K562 (cell line): ENCODE measurements around the gene RAE1. TPM values are rescaled to one million over a fixed set of nuclear protein-coding genes. Genes with fewer than 3 reads are reported as not detected.
A peak's percentile ranks its signal among the peaks of the same experiment; 100 is the strongest.

ENCODE experiments used
- ATF7 ChIP-seq: fragments of 450-650 bp; IDR thresholded peaks from 2 replicates; pipeline ENCODE4 v1.7.1; 2014; ENCODE audit warnings: mild to moderate bottlenecking, moderate library complexity
- CBX1 ChIP-seq: sonication (generic); IDR thresholded peaks from 2 replicates; pipeline ENCODE4 v1.6.1; 2016; ENCODE audit warnings: antibody characterized with exemption, low read depth, mild to moderate bottlenecking
- CHD4 ChIP-seq: fragments of 200-600 bp; sonication (generic); IDR thresholded peaks from 3 replicates; pipeline ENCODE4 v1.6.1; 2012; ENCODE audit warnings: low read depth, mild to moderate bottlenecking, mixed read lengths, low read length, inconsistent platforms; ENCODE audit not compliant: insufficient read depth, insufficient replicate concordance, poor library complexity, severe bottlenecking
- CTBP1 ChIP-seq: fragments of 450-650 bp; IDR thresholded peaks from 2 replicates; pipeline ENCODE4 v1.6.1; 2016; ENCODE audit warnings: borderline replicate concordance
- E2F3 ChIP-seq: fragments of 250-450 bp; sonication (Bioruptor Pico); IDR thresholded peaks from 2 replicates; pipeline ENCODE4 v1.4.0; 2020; ENCODE audit warnings: mild to moderate bottlenecking
- ETV1 ChIP-seq: fragments of 450-650 bp; conservative IDR thresholded peaks from 2 replicates; pipeline ENCODE4 v1.6.1; 2016; ENCODE audit warnings: missing genetic modification characterization, control low read depth, low read depth, missing compliant biosample characterization
- GATAD2A ChIP-seq: fragments of 450-650 bp; IDR thresholded peaks from 2 replicates; pipeline ENCODE4 v1.6.1; 2017
- MTA2 ChIP-seq: fragments of 450-650 bp; IDR thresholded peaks from 2 replicates; pipeline ENCODE4 v1.6.1; 2016; ENCODE audit warnings: low read depth
- POLR2A ChIP-seq: fragments of 450-650 bp; conservative IDR thresholded peaks from 2 replicates; pipeline ENCODE4 v1.6.1; 2016
- SMARCA5 ChIP-seq: fragments of 450-650 bp; IDR thresholded peaks from 2 replicates; pipeline ENCODE4 v1.6.1; 2016
- TAF15 ChIP-seq: fragments of 200-400 bp; formaldehyde crosslinking; IDR thresholded peaks from 2 replicates; pipeline ENCODE4 v1.6.1; 2017; ENCODE audit warnings: mild to moderate bottlenecking, low read depth, low read length, moderate library complexity
- YBX1 ChIP-seq: fragments of 450-650 bp; IDR thresholded peaks from 2 replicates; pipeline ENCODE4 v1.7.1; 2016; ENCODE audit warnings: mild to moderate bottlenecking
- ZKSCAN8 ChIP-seq: fragments of 200-800 bp; sonication (Bioruptor generic); IDR thresholded peaks from 2 replicates; pipeline ENCODE4 v1.6.1; 2016; ENCODE audit warnings: missing genetic modification characterization, missing compliant biosample characterization
- ZNF165 ChIP-seq: fragments of 250-450 bp; sonication (Bioruptor Pico); IDR thresholded peaks from 2 replicates; pipeline ENCODE4 v1.4.0; 2020; ENCODE audit warnings: borderline replicate concordance
- ZNF644 ChIP-seq: fragments of 200-800 bp; sonication (Bioruptor generic); IDR thresholded peaks from 2 replicates; pipeline ENCODE4 v1.6.1; 2016; ENCODE audit warnings: low read depth, missing genetic modification characterization, missing compliant biosample characterization
- polyA plus RNA-seq, 8 experiments: library from polyadenylated mRNA; depleted of rRNA in 4 of 8; stranded (reverse) in 5 of 8; unstranded in 3 of 8; fragments of >200 nt; fragmentation: Nextera tagmentation in 2 of 8; fragmentation: Illumina TruSeq in 1 of 8; extraction: Ambion mirVana in 2 of 8; extraction: Trizol in 1 of 8; gene quantifications; 2 replicates each; pipeline versions ENCODE4 v1.2.1 to v1.2.3, GENCODE V29; 2011 to 2014; ENCODE audit warnings: inconsistent platforms in 1 of 8, missing spikeins in 1 of 8
- total RNA-seq, 7 experiments: library from RNA; depleted of rRNA in 6 of 7; stranded (reverse); fragments of >200 nt in 6 of 7; fragmentation: Illumina TruSeq in 2 of 7; extraction: Trizol in 2 of 7; gene quantifications; 2 replicates each; pipeline versions ENCODE4 v1.2.1 to v1.2.3, GENCODE V29; 2011 to 2021; ENCODE audit warnings: low replicate concordance in 1 of 7
- TF ChIP-seq, protein P1 (sequence below): sonication (generic); formaldehyde crosslinking; IDR thresholded peaks from 2 replicates; pipeline ENCODE4 v1.9.0; 2022; ENCODE audit warnings: mild to moderate bottlenecking, missing genetic modification reagents
- TF ChIP-seq, protein P2 (sequence below): sonication (generic); formaldehyde crosslinking; IDR thresholded peaks from 2 replicates; pipeline ENCODE4 v1.8.0; 2022; ENCODE audit warnings: mild to moderate bottlenecking, missing genetic modification reagents
- TF ChIP-seq, protein P3 (sequence below): fragments of 450-650 bp; formaldehyde crosslinking; conservative IDR thresholded peaks from 2 replicates; pipeline ENCODE4 v1.4.0; 2022; ENCODE audit warnings: mild to moderate bottlenecking, missing genetic modification characterization
- TF ChIP-seq, protein P4 (sequence below): fragments of 450-650 bp; IDR thresholded peaks from 2 replicates; pipeline ENCODE4 v1.6.1; 2016
- TF ChIP-seq, protein P5 (sequence below): fragments of 250-450 bp; sonication (Bioruptor Pico); IDR thresholded peaks from 2 replicates; pipeline ENCODE4 v1.5.0; 2022; ENCODE audit warnings: mild to moderate bottlenecking
- TF ChIP-seq, protein P6 (sequence below): fragments of 200-800 bp; sonication (Bioruptor generic); IDR thresholded peaks from 2 replicates; pipeline ENCODE4 v1.6.1; 2017; ENCODE audit warnings: missing genetic modification characterization, missing compliant biosample characterization

RAE1 gene
- total and polyA plus RNA-seq, 9 of the 15 experiments (the other 6 are each of a cell fraction or from before 2014, with no cell fraction given) = 33.7 to 248 (median 77.7) TPM

DNA sequence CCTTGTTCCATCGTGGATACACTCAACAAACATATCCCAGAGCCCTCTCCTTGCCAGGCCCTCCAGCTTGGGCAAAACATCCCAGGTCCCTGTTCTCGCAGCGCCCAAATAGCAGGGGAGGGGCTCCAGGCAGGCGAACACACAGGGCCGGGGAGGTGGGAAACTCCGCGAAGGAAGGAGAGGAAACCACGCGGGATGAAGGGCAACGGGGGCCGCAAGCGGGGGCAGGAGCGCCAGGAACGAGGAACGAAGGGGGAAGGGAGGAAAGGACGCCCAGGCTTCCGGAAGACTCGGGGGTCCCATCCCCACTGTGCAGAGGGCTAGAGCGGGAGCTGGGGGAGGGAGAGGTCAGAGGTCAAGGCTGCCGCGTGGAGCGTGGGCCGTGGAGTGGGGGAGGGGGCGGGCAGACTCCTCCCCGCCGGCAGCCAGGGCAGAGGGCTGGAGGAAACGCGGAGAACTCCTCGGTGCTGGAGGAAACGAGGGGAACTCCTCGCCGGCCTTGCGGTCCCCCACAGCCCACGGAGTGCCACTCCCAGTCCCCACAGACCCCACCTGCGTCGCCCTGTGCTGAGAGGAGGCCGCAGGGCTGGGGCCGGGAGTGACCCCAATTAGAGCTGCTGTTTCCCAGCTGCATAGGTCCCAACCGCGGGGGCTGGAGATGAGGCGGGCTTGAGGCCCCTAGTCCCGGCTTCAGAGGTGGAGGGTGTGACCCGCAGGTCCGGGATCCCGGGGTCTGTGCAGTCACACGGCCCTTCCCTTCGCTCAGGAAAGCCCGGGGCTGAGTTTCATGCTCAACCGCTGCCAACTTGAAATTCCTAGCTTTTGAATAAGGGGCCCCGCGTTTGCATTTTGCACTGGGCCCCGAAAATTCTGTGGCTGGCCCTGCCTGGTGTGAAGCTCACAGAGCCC is 38.9 kb downstream of the RAE1 start (continued):
- no peak; the same call in 1 of the 2 replicates for TF ChIP-seq CTBP1
- TF ChIP-seq POLR2A = peak; percentile 67
- TF ChIP-seq, protein P1, sequence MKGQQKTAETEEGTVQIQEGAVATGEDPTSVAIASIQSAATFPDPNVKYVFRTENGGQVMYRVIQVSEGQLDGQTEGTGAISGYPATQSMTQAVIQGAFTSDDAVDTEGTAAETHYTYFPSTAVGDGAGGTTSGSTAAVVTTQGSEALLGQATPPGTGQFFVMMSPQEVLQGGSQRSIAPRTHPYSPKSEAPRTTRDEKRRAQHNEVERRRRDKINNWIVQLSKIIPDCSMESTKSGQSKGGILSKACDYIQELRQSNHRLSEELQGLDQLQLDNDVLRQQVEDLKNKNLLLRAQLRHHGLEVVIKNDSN (CRISPR knock-in tag) = no peak; the same call in 1 of the 2 replicates
- 0 out of 2 replicates have a peak, but pooled peaks have one; percentile 33 for TF ChIP-seq ZNF644 (tag)
- TF ChIP-seq ZNF165 (CRISPR knock-in tag) = no peak
- TF ChIP-seq, protein P2, sequence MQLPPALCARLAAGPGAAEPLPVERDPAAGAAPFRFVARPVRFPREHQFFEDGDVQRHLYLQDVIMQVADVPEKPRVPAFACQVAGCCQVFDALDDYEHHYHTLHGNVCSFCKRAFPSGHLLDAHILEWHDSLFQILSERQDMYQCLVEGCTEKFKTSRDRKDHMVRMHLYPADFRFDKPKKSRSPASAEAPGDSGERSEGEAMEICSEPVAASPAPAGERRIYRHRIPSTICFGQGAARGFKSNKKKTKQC (CRISPR knock-in tag) = 0 out of 2 replicates have a peak, but pooled peaks have one; percentile 46
- 0 out of 2 replicates have a peak, but pooled peaks have one; percentile 6 for TF ChIP-seq ATF7
- 0 out of 2 replicates have a peak, but pooled peaks have one; percentile 47 for TF ChIP-seq E2F3 (CRISPR knock-in tag)
- no peak for TF ChIP-seq TAF15
- TF ChIP-seq CHD4 = no peak
- TF ChIP-seq MTA2 = peak; percentile 55
- TF ChIP-seq YBX1 = no peak
- TF ChIP-seq ZKSCAN8 (CRISPR knock-in tag) = no peak
- TF ChIP-seq SMARCA5 = 0 out of 2 replicates have a peak, but pooled peaks have one; percentile 62
- TF ChIP-seq GATAD2A = peak; percentile 85; the same call in 1 of the 2 replicates
- TF ChIP-seq, protein P3, sequence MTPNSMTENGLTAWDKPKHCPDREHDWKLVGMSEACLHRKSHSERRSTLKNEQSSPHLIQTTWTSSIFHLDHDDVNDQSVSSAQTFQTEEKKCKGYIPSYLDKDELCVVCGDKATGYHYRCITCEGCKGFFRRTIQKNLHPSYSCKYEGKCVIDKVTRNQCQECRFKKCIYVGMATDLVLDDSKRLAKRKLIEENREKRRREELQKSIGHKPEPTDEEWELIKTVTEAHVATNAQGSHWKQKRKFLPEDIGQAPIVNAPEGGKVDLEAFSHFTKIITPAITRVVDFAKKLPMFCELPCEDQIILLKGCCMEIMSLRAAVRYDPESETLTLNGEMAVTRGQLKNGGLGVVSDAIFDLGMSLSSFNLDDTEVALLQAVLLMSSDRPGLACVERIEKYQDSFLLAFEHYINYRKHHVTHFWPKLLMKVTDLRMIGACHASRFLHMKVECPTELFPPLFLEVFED (CRISPR knock-in tag) = no peak
- TF ChIP-seq, protein P4, sequence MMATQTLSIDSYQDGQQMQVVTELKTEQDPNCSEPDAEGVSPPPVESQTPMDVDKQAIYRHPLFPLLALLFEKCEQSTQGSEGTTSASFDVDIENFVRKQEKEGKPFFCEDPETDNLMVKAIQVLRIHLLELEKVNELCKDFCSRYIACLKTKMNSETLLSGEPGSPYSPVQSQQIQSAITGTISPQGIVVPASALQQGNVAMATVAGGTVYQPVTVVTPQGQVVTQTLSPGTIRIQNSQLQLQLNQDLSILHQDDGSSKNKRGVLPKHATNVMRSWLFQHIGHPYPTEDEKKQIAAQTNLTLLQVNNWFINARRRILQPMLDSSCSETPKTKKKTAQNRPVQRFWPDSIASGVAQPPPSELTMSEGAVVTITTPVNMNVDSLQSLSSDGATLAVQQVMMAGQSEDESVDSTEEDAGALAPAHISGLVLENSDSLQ = no peak
- TF ChIP-seq ETV1 = peak; percentile 45; the same call in 1 of the 2 replicates
- TF ChIP-seq, protein P5, sequence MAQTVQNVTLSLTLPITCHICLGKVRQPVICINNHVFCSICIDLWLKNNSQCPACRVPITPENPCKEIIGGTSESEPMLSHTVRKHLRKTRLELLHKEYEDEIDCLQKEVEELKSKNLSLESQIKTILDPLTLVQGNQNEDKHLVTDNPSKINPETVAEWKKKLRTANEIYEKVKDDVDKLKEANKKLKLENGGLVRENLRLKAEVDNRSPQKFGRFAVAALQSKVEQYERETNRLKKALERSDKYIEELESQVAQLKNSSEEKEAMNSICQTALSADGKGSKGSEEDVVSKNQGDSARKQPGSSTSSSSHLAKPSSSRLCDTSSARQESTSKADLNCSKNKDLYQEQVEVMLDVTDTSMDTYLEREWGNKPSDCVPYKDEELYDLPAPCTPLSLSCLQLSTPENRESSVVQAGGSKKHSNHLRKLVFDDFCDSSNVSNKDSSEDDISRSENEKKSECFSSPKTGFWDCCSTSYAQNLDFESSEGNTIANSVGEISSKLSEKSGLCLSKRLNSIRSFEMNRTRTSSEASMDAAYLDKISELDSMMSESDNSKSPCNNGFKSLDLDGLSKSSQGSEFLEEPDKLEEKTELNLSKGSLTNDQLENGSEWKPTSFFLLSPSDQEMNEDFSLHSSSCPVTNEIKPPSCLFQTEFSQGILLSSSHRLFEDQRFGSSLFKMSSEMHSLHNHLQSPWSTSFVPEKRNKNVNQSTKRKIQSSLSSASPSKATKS (CRISPR knock-in tag) = no peak
- TF ChIP-seq, protein P6, sequence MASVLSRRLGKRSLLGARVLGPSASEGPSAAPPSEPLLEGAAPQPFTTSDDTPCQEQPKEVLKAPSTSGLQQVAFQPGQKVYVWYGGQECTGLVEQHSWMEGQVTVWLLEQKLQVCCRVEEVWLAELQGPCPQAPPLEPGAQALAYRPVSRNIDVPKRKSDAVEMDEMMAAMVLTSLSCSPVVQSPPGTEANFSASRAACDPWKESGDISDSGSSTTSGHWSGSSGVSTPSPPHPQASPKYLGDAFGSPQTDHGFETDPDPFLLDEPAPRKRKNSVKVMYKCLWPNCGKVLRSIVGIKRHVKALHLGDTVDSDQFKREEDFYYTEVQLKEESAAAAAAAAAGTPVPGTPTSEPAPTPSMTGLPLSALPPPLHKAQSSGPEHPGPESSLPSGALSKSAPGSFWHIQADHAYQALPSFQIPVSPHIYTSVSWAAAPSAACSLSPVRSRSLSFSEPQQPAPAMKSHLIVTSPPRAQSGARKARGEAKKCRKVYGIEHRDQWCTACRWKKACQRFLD (CRISPR knock-in tag) = peak; percentile 91
- TF ChIP-seq CBX1 = peak; percentile 24; the same call in 1 of the 2 replicates
